Karpas-422 (cell line): ENCODE measurements around the gene AGRP. TPM values are rescaled to one million over a fixed set of nuclear protein-coding genes. Genes with fewer than 3 reads are reported as not detected.

Experiments used
- DNase-seq: peaks from one replicate; pipeline ENCODE4 v3.0.0-alpha.2; 2015
- H2AFZ ChIP-seq: fragments of 200-600 bp; sonication (generic); 2 replicates; pipeline ENCODE4 v1.6.1; 2014; ENCODE audit warnings: antibody characterized with exemption, low read length, mixed read lengths
- H3K27ac ChIP-seq: fragments of 200-600 bp; sonication (generic); 2 replicates; pipeline ENCODE4 v1.5.1; 2014; ENCODE audit warnings: mild to moderate bottlenecking, low read length, moderate library complexity
- H3K27me3 ChIP-seq: fragments of 200-600 bp; sonication (generic); 2 replicates; pipeline ENCODE4 v1.6.1; 2014; ENCODE audit warnings: low read length, mixed read lengths
- H3K36me3 ChIP-seq: fragments of 200-600 bp; sonication (generic); 2 replicates; pipeline ENCODE4 v1.6.1; 2014; ENCODE audit warnings: low read length, mixed read lengths; ENCODE audit not compliant: insufficient read depth
- H3K4me1 ChIP-seq: fragments of 200-600 bp; sonication (generic); 2 replicates; pipeline ENCODE4 v1.6.1; 2014; ENCODE audit warnings: mild to moderate bottlenecking, low read length, mixed read lengths
- H3K4me2 ChIP-seq: fragments of 200-600 bp; sonication (generic); 2 replicates; pipeline ENCODE4 v1.6.1; 2014; ENCODE audit warnings: low read length, low read depth, mild to moderate bottlenecking; ENCODE audit not compliant: poor library complexity, severe bottlenecking
- H3K4me3 ChIP-seq: fragments of 200-600 bp; sonication (generic); 2 replicates; pipeline ENCODE4 v1.5.1; 2014; ENCODE audit warnings: mild to moderate bottlenecking, antibody characterized with exemption, low read length, mixed read lengths
- H3K79me2 ChIP-seq: fragments of 200-600 bp; sonication (generic); 2 replicates; pipeline ENCODE4 v1.6.1; 2014; ENCODE audit warnings: mild to moderate bottlenecking, low read length, mixed read lengths
- H3K9ac ChIP-seq: fragments of 200-600 bp; sonication (generic); 2 replicates; pipeline ENCODE4 v1.6.0; 2014; ENCODE audit warnings: low read length
- H3K9me2 ChIP-seq: fragments of 200-600 bp; sonication (generic), shearing (Covaris generic); replicated peaks from 2 replicates; pipeline ENCODE4 v1.6.0; 2014; ENCODE audit warnings: mild to moderate bottlenecking, low read length, moderate library complexity; ENCODE audit not compliant: insufficient read depth
- H3K9me3 ChIP-seq: fragments of 300-700, 200-600 bp; sonication (generic); 2 replicates; pipeline ENCODE4 v1.6.1; 2014; ENCODE audit warnings: low read length, mixed read lengths
- H4K20me1 ChIP-seq: fragments of 200-600 bp; sonication (generic); 2 replicates; pipeline ENCODE4 v1.6.1; 2014; ENCODE audit warnings: mild to moderate bottlenecking, antibody characterized with exemption, low read length, low read depth; ENCODE audit not compliant: insufficient read depth
- total RNA-seq: library from RNA; depleted of rRNA; stranded (reverse); fragments of >200 nt; shearing (Covaris generic); gene quantifications from 2 replicates; pipeline ENCODE4 v1.2.3, GENCODE V29; 2014; ENCODE audit warnings: low replicate concordance

Gene AGRP
- total RNA-seq, 1 experiment from 2014 or later = not detected

GRCh38 chr16:67448580-67448979 lies 34.8 kb downstream of the AGRP start:
- Histone ChIP-seq H3K4me2 (no peak overlapping the region), H3K27me3 (no peaks in the 10 kb centered on the region), H3K79me2 (no peaks in the 10 kb centered on the region), H3K36me3 (no peaks in the 10 kb centered on the region), H3K4me1 (no peaks in the 10 kb centered on the region), H2AFZ (no peak overlapping the region), H3K9me2 (no peaks in the 10 kb centered on the region), H3K27ac (no peak overlapping the region), H3K4me3 (no peak overlapping the region), H3K9me3 (no peaks in the 10 kb centered on the region), H4K20me1 (0 out of 2 replicates have a peak, but pooled peaks cover 4% of the 10 kb centered on the region), H3K9ac (no peak overlapping the region)
- DNase-seq = no peak

- Histone ChIP-seq H3K4me1 (no peaks in the 10 kb centered on the region), H3K9me3 (no peaks in the 10 kb centered on the region), H3K79me2 (no peaks in the 10 kb centered on the region), H3K4me2 (no peak overlapping the region), H3K9ac (no peak overlapping the region), H3K27me3 (no peaks in the 10 kb centered on the region), H2AFZ (no peak overlapping the region), H3K9me2 (no peaks in the 10 kb centered on the region), H3K4me3 (no peak overlapping the region), H4K20me1 (0 out of 2 replicates have a peak, but pooled peaks cover 4% of the 10 kb centered on the region), H3K27ac (no peak overlapping the region), H3K36me3 (no peaks in the 10 kb centered on the region)
- peak; percentile 93 for DNase-seq
Measured at GRCh38 chr16:67447508-67448076, 35.8 kb downstream of the AGRP start.

GRCh38 chr16:67446968-67447507 lies 36.3 kb downstream of the AGRP start:
- H3K4me2 ChIP-seq = no peak overlapping the region
- no peak for DNase-seq
- H3K27me3 ChIP-seq = no peaks in the 10 kb centered on the region
- no peak overlapping the region for H3K27ac ChIP-seq
- H3K36me3 ChIP-seq = no peaks in the 10 kb centered on the region
- H3K9me3 ChIP-seq = no peaks in the 10 kb centered on the region
- no peaks in the 10 kb centered on the region for H3K79me2 ChIP-seq
- H3K9ac ChIP-seq = no peak overlapping the region
- H3K9me2 ChIP-seq = no peaks in the 10 kb centered on the region
- no peaks in the 10 kb centered on the region for H3K4me1 ChIP-seq
- H4K20me1 ChIP-seq = 0 out of 2 replicates have a peak, but pooled peaks cover 4% of the 10 kb centered on the region
- no peak overlapping the region for H2AFZ ChIP-seq
- H3K4me3 ChIP-seq = no peak overlapping the region

- no peaks in the 10 kb centered on the region for H3K4me1 ChIP-seq
- H3K4me3 ChIP-seq = no peak overlapping the region
- no peak for DNase-seq
- no peak overlapping the region for H2AFZ ChIP-seq
- no peaks in the 10 kb centered on the region for H3K79me2 ChIP-seq
- H4K20me1 ChIP-seq = 0 out of 2 replicates have a peak, but pooled peaks cover 4% of the 10 kb centered on the region
- H3K36me3 ChIP-seq = no peaks in the 10 kb centered on the region
- H3K4me2 ChIP-seq = no peak overlapping the region
- H3K27me3 ChIP-seq = no peaks in the 10 kb centered on the region
- H3K9me3 ChIP-seq = no peaks in the 10 kb centered on the region
- no peaks in the 10 kb centered on the region for H3K9me2 ChIP-seq
- no peak overlapping the region for H3K9ac ChIP-seq
- no peak overlapping the region for H3K27ac ChIP-seq
Measured at GRCh38 chr16:67445913-67446907, 37.1 kb downstream of the AGRP start.

- no peaks in the 10 kb centered on the region for H3K9me3 ChIP-seq
- H2AFZ ChIP-seq = no peak overlapping the region
- H3K9me2 ChIP-seq = no peaks in the 10 kb centered on the region
- H3K27ac ChIP-seq = no peak overlapping the region
- H3K4me1 ChIP-seq = no peaks in the 10 kb centered on the region
- H3K36me3 ChIP-seq = no peaks in the 10 kb centered on the region
- no peak overlapping the region for H3K4me3 ChIP-seq
- H3K79me2 ChIP-seq = no peaks in the 10 kb centered on the region
- no peaks in the 10 kb centered on the region for H3K27me3 ChIP-seq
- H3K4me2 ChIP-seq = no peak overlapping the region
- no peak overlapping the region for H3K9ac ChIP-seq
- DNase-seq = no peak
- 0 out of 2 replicates have a peak, but pooled peaks cover 4% of the 10 kb centered on the region for H4K20me1 ChIP-seq
Measured at GRCh38 chr16:67445441-67445912, 37.9 kb downstream of the AGRP start.

GRCh38 chr16:67445126-67445426 lies 38.3 kb downstream of the AGRP start:
- H2AFZ ChIP-seq = no peak overlapping the region
- no peaks in the 10 kb centered on the region for H3K36me3 ChIP-seq
- H3K4me1 ChIP-seq = no peaks in the 10 kb centered on the region
- H4K20me1 ChIP-seq = 0 out of 2 replicates have a peak, but pooled peaks cover 4% of the 10 kb centered on the region
- H3K79me2 ChIP-seq = no peaks in the 10 kb centered on the region
- H3K9ac ChIP-seq = no peak overlapping the region
- H3K27me3 ChIP-seq = no peaks in the 10 kb centered on the region
- no peak overlapping the region for H3K4me3 ChIP-seq
- H3K9me3 ChIP-seq = no peaks in the 10 kb centered on the region
- H3K27ac ChIP-seq = no peak overlapping the region
- H3K4me2 ChIP-seq = no peak overlapping the region
- H3K9me2 ChIP-seq = no peaks in the 10 kb centered on the region
- no peak for DNase-seq

GRCh38 chr16:67444259-67445125 lies 38.9 kb downstream of the AGRP start:
- Histone ChIP-seq H3K27ac (no peak overlapping the region), H3K4me1 (no peaks in the 10 kb centered on the region), H2AFZ (no peak overlapping the region), H3K79me2 (no peaks in the 10 kb centered on the region), H4K20me1 (0 out of 2 replicates have a peak, but pooled peaks cover 4% of the 10 kb centered on the region), H3K9me2 (no peaks in the 10 kb centered on the region), H3K9me3 (no peaks in the 10 kb centered on the region), H3K4me3 (no peak overlapping the region), H3K9ac (no peak overlapping the region), H3K36me3 (no peaks in the 10 kb centered on the region), H3K27me3 (no peaks in the 10 kb centered on the region), H3K4me2 (no peak overlapping the region)
- DNase-seq = no peak
